ENCODE measurements around the gene FAM163B.

FAM163B gene

DNA sequence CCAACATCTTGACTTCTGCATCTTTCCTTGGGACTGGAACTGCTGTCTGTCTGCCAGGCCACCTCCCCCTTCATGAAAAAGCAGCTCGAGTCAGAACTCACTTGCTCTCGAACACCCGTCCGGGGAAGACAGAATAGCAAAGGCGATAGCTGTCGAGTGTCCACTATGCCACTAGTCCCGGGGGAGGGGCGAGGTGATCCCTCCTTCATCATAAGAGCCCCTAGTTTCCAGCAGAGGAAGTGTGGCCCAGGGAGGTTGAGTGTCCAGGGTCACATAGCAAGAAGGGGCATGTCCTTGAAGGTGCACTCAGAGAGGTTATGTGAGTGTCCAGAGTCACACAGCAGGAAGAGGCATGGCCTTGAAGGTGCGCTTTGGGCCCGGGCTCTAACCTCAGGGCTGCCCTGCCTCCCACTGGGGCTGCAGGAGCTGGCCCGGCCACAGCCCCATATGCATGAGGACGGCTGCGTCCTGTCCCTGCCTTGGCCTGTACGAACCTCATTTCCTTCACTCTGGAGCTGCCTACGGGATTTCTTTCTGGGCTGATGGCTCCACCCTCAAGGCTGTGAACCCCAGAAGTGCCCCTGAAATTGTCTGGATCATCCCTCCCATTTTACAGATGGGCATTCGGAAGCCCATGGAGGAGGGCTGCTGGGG, 33.6 kb upstream of the FAM163B start:
- no peaks in the 10 kb centered on the region for H3K27me3 ChIP-seq (ENCODE audit: insufficient read depth, poor library complexity, severe bottlenecking)
- DNase-seq (ENCODE audit: low read depth in 1 of 2, low spot score in 1 of 2), result no peak

DNA sequence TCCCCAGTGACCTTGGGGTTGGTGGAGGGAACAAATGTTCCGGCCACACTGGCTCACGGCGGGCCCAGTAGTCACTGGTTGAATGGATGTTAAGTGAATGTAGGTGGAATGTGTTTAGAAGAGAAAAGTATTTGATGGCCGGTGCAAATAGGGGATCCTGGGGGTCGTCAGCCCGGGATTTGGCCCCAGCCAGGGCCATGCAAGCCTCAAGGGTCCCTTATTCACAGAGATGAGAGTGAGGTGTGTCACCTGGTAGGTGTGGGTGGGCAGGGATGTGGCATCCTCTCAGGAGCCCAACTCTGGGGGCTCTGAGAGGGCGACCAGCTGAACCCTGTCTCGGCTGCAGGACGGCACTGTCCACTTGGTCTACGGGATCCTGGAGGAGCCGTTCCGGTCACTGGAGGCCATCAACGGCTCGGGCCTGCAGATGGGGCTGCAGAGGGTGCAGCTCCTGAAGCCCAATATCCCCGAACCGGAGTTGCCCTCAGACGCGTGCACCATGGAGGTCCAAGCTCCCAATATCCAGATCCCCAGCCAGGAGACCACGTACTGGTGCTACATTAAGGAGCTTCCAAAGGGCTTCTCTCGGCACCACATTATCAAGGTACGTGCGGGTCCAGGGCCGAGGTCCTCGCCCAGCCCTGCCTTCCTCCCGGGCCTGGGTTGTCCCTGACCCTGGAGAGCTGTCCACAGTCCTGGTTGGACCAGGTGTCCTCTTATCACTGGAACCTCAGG, 32.8 kb upstream of the FAM163B start:
- DNase-seq (ENCODE audit: low read depth in 1 of 2, low spot score in 1 of 2), result no peak
- Histone ChIP-seq H3K4me3 (replicated peaks; ENCODE audit: insufficient read depth, low read length) (no peak overlapping the region), H3K27me3 (ENCODE audit: insufficient read depth, poor library complexity, severe bottlenecking) (no peaks in the 10 kb centered on the region), H3K27ac (replicated peaks) (no peak overlapping the region)
- TF ChIP-seq, protein P1, sequence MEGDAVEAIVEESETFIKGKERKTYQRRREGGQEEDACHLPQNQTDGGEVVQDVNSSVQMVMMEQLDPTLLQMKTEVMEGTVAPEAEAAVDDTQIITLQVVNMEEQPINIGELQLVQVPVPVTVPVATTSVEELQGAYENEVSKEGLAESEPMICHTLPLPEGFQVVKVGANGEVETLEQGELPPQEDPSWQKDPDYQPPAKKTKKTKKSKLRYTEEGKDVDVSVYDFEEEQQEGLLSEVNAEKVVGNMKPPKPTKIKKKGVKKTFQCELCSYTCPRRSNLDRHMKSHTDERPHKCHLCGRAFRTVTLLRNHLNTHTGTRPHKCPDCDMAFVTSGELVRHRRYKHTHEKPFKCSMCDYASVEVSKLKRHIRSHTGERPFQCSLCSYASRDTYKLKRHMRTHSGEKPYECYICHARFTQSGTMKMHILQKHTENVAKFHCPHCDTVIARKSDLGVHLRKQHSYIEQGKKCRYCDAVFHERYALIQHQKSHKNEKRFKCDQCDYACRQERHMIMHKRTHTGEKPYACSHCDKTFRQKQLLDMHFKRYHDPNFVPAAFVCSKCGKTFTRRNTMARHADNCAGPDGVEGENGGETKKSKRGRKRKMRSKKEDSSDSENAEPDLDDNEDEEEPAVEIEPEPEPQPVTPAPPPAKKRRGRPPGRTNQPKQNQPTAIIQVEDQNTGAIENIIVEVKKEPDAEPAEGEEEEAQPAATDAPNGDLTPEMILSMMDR (IDR thresholded peaks at IDR 0.05; ENCODE audit: insufficient read depth, low read length), result no peak
- TF ChIP-seq POLR2AphosphoS5 (IDR thresholded peaks at IDR 0.05; ENCODE audit: low read depth) (no peak), GABPA (IDR thresholded peaks at IDR 0.05; ENCODE audit: low read depth) (no peak), SPI1 (IDR thresholded peaks at IDR 0.05; ENCODE audit: borderline replicate concordance, low read depth) (no peak)
- TF ChIP-seq, protein P2, sequence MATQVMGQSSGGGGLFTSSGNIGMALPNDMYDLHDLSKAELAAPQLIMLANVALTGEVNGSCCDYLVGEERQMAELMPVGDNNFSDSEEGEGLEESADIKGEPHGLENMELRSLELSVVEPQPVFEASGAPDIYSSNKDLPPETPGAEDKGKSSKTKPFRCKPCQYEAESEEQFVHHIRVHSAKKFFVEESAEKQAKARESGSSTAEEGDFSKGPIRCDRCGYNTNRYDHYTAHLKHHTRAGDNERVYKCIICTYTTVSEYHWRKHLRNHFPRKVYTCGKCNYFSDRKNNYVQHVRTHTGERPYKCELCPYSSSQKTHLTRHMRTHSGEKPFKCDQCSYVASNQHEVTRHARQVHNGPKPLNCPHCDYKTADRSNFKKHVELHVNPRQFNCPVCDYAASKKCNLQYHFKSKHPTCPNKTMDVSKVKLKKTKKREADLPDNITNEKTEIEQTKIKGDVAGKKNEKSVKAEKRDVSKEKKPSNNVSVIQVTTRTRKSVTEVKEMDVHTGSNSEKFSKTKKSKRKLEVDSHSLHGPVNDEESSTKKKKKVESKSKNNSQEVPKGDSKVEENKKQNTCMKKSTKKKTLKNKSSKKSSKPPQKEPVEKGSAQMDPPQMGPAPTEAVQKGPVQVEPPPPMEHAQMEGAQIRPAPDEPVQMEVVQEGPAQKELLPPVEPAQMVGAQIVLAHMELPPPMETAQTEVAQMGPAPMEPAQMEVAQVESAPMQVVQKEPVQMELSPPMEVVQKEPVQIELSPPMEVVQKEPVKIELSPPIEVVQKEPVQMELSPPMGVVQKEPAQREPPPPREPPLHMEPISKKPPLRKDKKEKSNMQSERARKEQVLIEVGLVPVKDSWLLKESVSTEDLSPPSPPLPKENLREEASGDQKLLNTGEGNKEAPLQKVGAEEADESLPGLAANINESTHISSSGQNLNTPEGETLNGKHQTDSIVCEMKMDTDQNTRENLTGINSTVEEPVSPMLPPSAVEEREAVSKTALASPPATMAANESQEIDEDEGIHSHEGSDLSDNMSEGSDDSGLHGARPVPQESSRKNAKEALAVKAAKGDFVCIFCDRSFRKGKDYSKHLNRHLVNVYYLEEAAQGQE (IDR thresholded peaks at IDR 0.05; ENCODE audit: insufficient replicate concordance, low read depth), result no peak

More for the DNA sequence above, 33.6 kb upstream of the FAM163B start:
- Histone ChIP-seq H3K4me3 (replicated peaks; ENCODE audit: insufficient read depth, low read length) (no peak overlapping the region), H3K27ac (replicated peaks) (no peak overlapping the region)
- TF ChIP-seq, protein P2 (IDR thresholded peaks at IDR 0.05; ENCODE audit: insufficient replicate concordance, low read depth), result no peak
- TF ChIP-seq, protein P1 (IDR thresholded peaks at IDR 0.05; ENCODE audit: insufficient read depth, low read length), result no peak
- no peak for TF ChIP-seq SPI1 (IDR thresholded peaks at IDR 0.05; ENCODE audit: borderline replicate concordance, low read depth)
- TF ChIP-seq POLR2AphosphoS5 (IDR thresholded peaks at IDR 0.05; ENCODE audit: low read depth), result no peak

DNA sequence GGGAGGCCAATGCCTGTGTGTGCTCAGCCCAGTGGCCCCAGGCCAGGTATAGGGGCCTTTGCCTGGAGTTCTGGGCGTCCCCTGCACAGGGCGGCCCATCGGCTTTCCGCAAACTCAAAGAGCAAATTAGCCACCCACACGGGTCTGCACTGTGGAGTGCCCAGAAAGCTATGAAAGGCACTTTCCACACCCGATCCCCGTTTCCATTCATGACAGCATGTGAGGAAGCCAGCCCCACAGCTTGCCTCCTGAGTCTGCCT, 32.1 kb upstream of the FAM163B start:
- TF ChIP-seq, protein P1 (IDR thresholded peaks at IDR 0.05; ENCODE audit: insufficient read depth, low read length), result no peak
- no peak for TF ChIP-seq SPI1 (IDR thresholded peaks at IDR 0.05; ENCODE audit: borderline replicate concordance, low read depth)
- no peak for TF ChIP-seq GABPA (IDR thresholded peaks at IDR 0.05; ENCODE audit: low read depth)
- TF ChIP-seq POLR2AphosphoS5 (IDR thresholded peaks at IDR 0.05; ENCODE audit: low read depth), result no peak
- TF ChIP-seq, protein P2 (IDR thresholded peaks at IDR 0.05; ENCODE audit: insufficient replicate concordance, low read depth), result no peak
- no peak for DNase-seq (ENCODE audit: low read depth in 1 of 2, low spot score in 1 of 2)
- H3K27me3 ChIP-seq (ENCODE audit: insufficient read depth, poor library complexity, severe bottlenecking), result no peaks in the 10 kb centered on the region
- H3K4me3 ChIP-seq (replicated peaks; ENCODE audit: insufficient read depth, low read length), result no peak overlapping the region
- no peak overlapping the region for H3K27ac ChIP-seq (replicated peaks)
